Smooth muscle cell (in vitro differentiated cells): ENCODE measurements around the gene RASSF9. TPM values are rescaled to one million over a fixed set of nuclear protein-coding genes. Genes with fewer than 3 reads are reported as not detected.

Experiments used
- DNase-seq: peaks from one replicate; lab custom pipeline; 2025; ENCODE audit not compliant: unreplicated experiment; lab: John Stamatoyannopoulos, UW
- H2AFZ ChIP-seq: fragments of 200-600 bp; sonication (generic); 2 replicates; pipeline ENCODE4 v1.6.0; 2016; ENCODE audit warnings: antibody characterized with exemption, low read depth, mild to moderate bottlenecking
- H3F3A ChIP-seq: fragments of 200-600 bp; sonication (generic); 2 replicates; pipeline ENCODE4 v1.6.0; 2017; ENCODE audit warnings: antibody characterized with exemption, low read depth
- H3K27ac ChIP-seq: fragments of 200-600 bp; sonication (generic); 2 replicates; pipeline ENCODE4 v1.5.1; 2016; ENCODE audit warnings: low read depth, mild to moderate bottlenecking
- H3K27me3 ChIP-seq: fragments of 200-600 bp; sonication (generic); 2 replicates; pipeline ENCODE4 v1.6.1; 2016; ENCODE audit warnings: low read depth, mild to moderate bottlenecking
- H3K36me3 ChIP-seq: fragments of 200-600 bp; sonication (generic); 2 replicates; pipeline ENCODE4 v1.5.1; 2016; ENCODE audit warnings: low read depth
- H3K4me1 ChIP-seq: fragments of 200-600 bp; sonication (generic); 2 replicates; pipeline ENCODE4 v1.5.1; 2016; ENCODE audit warnings: low read depth
- H3K4me2 ChIP-seq: fragments of 200-600 bp; sonication (generic); 2 replicates; pipeline ENCODE4 v1.6.0; 2016; ENCODE audit warnings: mild to moderate bottlenecking
- H3K4me3 ChIP-seq: fragments of 200-600 bp; sonication (generic); 2 replicates; pipeline ENCODE4 v1.5.1; 2016; ENCODE audit warnings: mild to moderate bottlenecking
- H3K79me2 ChIP-seq: fragments of 200-600 bp; sonication (generic); 2 replicates; pipeline ENCODE4 v1.6.0; 2016; ENCODE audit warnings: low read depth, mild to moderate bottlenecking
- H3K9ac ChIP-seq: fragments of 200-600 bp; sonication (generic); 2 replicates; pipeline ENCODE4 v1.6.0; 2016; ENCODE audit warnings: low read depth
- H3K9me3 ChIP-seq: fragments of 200-600 bp; sonication (generic); replicated peaks from 2 replicates; pipeline ENCODE4 v1.5.1; 2016; ENCODE audit warnings: low read depth
- H4K20me1 ChIP-seq: fragments of 200-600 bp; sonication (generic); 2 replicates; pipeline ENCODE4 v1.6.0; 2016; ENCODE audit warnings: low read depth
- CTCF ChIP-seq: fragments of 200-600 bp; sonication (generic); IDR thresholded peaks from 2 replicates; pipeline ENCODE4 v1.5.1; 2017; ENCODE audit warnings: borderline replicate concordance, mild to moderate bottlenecking, antibody characterized with exemption; ENCODE audit not compliant: insufficient read depth, poor library complexity, severe bottlenecking
- polyA plus RNA-seq: library from polyadenylated mRNA; unstranded; fragments of >200 nt; fragmentation: Nextera tagmentation; extraction: Ambion mirVana; gene quantifications from 2 replicates; pipeline ENCODE4 v1.2.1, GENCODE V29; 2016
- total RNA-seq: library from RNA; depleted of rRNA; stranded (reverse); fragments of >200 nt; gene quantifications from 2 replicates; pipeline ENCODE4 v1.2.3, GENCODE V29; 2014

Gene RASSF9
- total and polyA plus RNA-seq, 2 experiments from 2014 or later, result 0.16 to 0.31 TPM

- H3K4me1 ChIP-seq, result no peaks in the 10 kb centered on the region
- no peaks in the 10 kb centered on the region for H3K9me3 ChIP-seq
- no peak overlapping the region for H3K9ac ChIP-seq
- no peaks in the 10 kb centered on the region for H4K20me1 ChIP-seq
- H3K36me3 ChIP-seq, result no peaks in the 10 kb centered on the region
- no peaks in the 10 kb centered on the region for H3F3A ChIP-seq
- H3K27ac ChIP-seq, result no peak overlapping the region
- no peaks in the 10 kb centered on the region for H3K79me2 ChIP-seq
- TF ChIP-seq CTCF, result no peak
- H3K4me3 ChIP-seq, result no peak overlapping the region
- no peak overlapping the region for H2AFZ ChIP-seq
- no peak for DNase-seq
- H3K27me3 ChIP-seq, result no peaks in the 10 kb centered on the region
- no peak overlapping the region for H3K4me2 ChIP-seq
Observed at GRCh38 chr12:85755760-85756159, 80.4 kb downstream of the RASSF9 start.

Other genes with a start within 250 kb of the RASSF9 start
- gene NTS, start 37.9 kb upstream of the RASSF9 start, total RNA-seq, result not detected in 2 replicates
- gene NTS, start 37.9 kb upstream of the RASSF9 start, polyA plus RNA-seq, result not detected in 2 replicates